NCI-H2107 treated with DMSO at 0.1 percent for 48 hours (cell line): Measurements from ENCODE around the gene VTI1B.
"Not testable (repeated sequence)": the region's sequence is repeated elsewhere in the genome, so short reads cannot be mapped to it uniquely, and the experiment has no call there.

Source experiments
- DNase-seq: peaks from one replicate; lab custom pipeline; 2025; ENCODE audit not compliant: unreplicated experiment; lab: John Stamatoyannopoulos, UW

The VTI1B gene

GRCh38 chr14:67674480-67675218, at the start of gene VTI1B:
VTI1B (minus strand) TSS chr14:67674632; CDS start chr14:67674489, 143 bp downstream.
- peak; percentile 57 for DNase-seq

- DNase-seq = no peak
Measured at GRCh38 chr14:67722293-67722692, 47.9 kb upstream of the VTI1B start.

- DNase-seq = no peak
Measured at GRCh38 chr14:67721875-67722274, 47.4 kb upstream of the VTI1B start.

- DNase-seq = no peak
Measured at GRCh38 chr14:67719866-67720265, 45.4 kb upstream of the VTI1B start.

GRCh38 chr14:67719385-67719784, 45.0 kb upstream of the VTI1B start:
- DNase-seq = not testable (repeated sequence)

- DNase-seq = no peak
Measured at GRCh38 chr14:67718265-67718664, 43.8 kb upstream of the VTI1B start.

GRCh38 chr14:67717048-67717447, 42.6 kb upstream of the VTI1B start:
- no peak for DNase-seq

GRCh38 chr14:67710209-67710608, 35.8 kb upstream of the VTI1B start:
- no peak for DNase-seq

- not testable (repeated sequence) for DNase-seq
Measured at GRCh38 chr14:67709796-67710195, 35.4 kb upstream of the VTI1B start.

GRCh38 chr14:67709346-67709745, 34.9 kb upstream of the VTI1B start:
- DNase-seq = not testable (repeated sequence)

GRCh38 chr14:67705211-67705610, 30.8 kb upstream of the VTI1B start:
- no peak for DNase-seq

GRCh38 chr14:67704484-67705089, 30.2 kb upstream of the VTI1B start:
- peak; percentile 96 for DNase-seq

- DNase-seq = no peak
Measured at GRCh38 chr14:67703997-67704396, 29.6 kb upstream of the VTI1B start.

GRCh38 chr14:67701492-67701891, 27.1 kb upstream of the VTI1B start, which contains the start of gene RDH12:
RDH12 (plus strand) TSS chr14:67701886; CDS start chr14:67722643, 20,757 bp downstream.
- not testable (repeated sequence) for DNase-seq

- no peak for DNase-seq
Measured at GRCh38 chr14:67698179-67698578, 23.7 kb upstream of the VTI1B start.

GRCh38 chr14:67697006-67697405, 22.6 kb upstream of the VTI1B start:
- DNase-seq = no peak

GRCh38 chr14:67695394-67695949, 21.0 kb upstream of the VTI1B start, which contains the start of gene RDH11:
RDH11 (minus strand) TSS chr14:67695764; CDS start chr14:67695703, 61 bp downstream.
- peak; percentile 97 for DNase-seq

GRCh38 chr14:67694791-67695393, 20.5 kb upstream of the VTI1B start:
- peak; percentile 94 for DNase-seq

GRCh38 chr14:67690011-67690410, 15.6 kb upstream of the VTI1B start:
- no peak for DNase-seq

- no peak for DNase-seq
Measured at GRCh38 chr14:67683842-67684241, 9.4 kb upstream of the VTI1B start.

GRCh38 chr14:67680941-67681340, 6.5 kb upstream of the VTI1B start:
- DNase-seq = no peak
